T-cell (primary cell): ENCODE measurements around the gene SLC24A4. TPM values are rescaled to one million over a fixed set of nuclear protein-coding genes. Genes with fewer than 3 reads are reported as not detected.

ENCODE experiments used
- ATAC-seq, 4 experiments: fragments of 200-7000 bp in 3 of 4; fragments of 150-1000 bp in 1 of 4; cut with Tn5 transposase; replicated peaks in 1 of 4; 1 replicate in 3 of 4; 2 replicates in 1 of 4; pipeline ENCODE4 v1.10.0; 2021; ENCODE audit warnings: moderate library complexity in 3 of 4, mild to moderate bottlenecking in 2 of 4, moderate number of reproducible peaks in 1 of 4
- CTCF ChIA-PET, 2 donors: fragments of 300-600 bp; sonication (Branson Sonifier 250); formaldehyde crosslinking; loops; one replicate each; lab custom pipeline; 2022; ENCODE audit warnings: antibody characterized with exemption in 2 of 2; lab: Charles Lee
- POLR2A ChIA-PET, 2 donors: fragments of 300-600 bp; sonication (Branson Sonifier 250); formaldehyde crosslinking; loops; one replicate each; lab custom pipeline; 2022; ENCODE audit warnings: antibody characterized with exemption in 2 of 2; lab: Charles Lee
- DNase-seq, 35 experiments: peaks; one replicate each; pipeline versions ENCODE4 v3.0.0 to v3.0.0-alpha.2; 2013 to 2023
- H3K27ac ChIP-seq: one replicate; pipeline ENCODE4 v1.5.1; 2013; ENCODE audit warnings: low read length
- H3K27me3 ChIP-seq, 2 experiments: replicated peaks in 1 of 2; 1 replicate in 1 of 2; 2 replicates in 1 of 2; pipeline versions ENCODE4 v1.6.1 to v1.7.0; 2013; ENCODE audit warnings: low read length in 1 of 2, mixed read lengths in 1 of 2; ENCODE audit not compliant: control insufficient read depth in 2 of 2, insufficient read depth in 2 of 2; ENCODE audit errors: extremely low read depth in 1 of 2
- H3K36me3 ChIP-seq, 2 donors: 1 replicate in 1 of 2; 2 replicates in 1 of 2; pipeline versions ENCODE4 v1.6.1 to v1.7.0; 2013; ENCODE audit warnings: low read length in 1 of 2; ENCODE audit not compliant: control insufficient read depth in 2 of 2, insufficient read depth in 1 of 2; ENCODE audit errors: extremely low read depth in 1 of 2
- H3K4me1 ChIP-seq, 2 experiments: 1 replicate in 1 of 2; 2 replicates in 1 of 2; pipeline versions ENCODE4 v1.6.1 to v1.7.0; 2013; ENCODE audit warnings: low read length in 2 of 2, mixed read lengths in 1 of 2; ENCODE audit not compliant: insufficient read depth in 2 of 2, control insufficient read depth in 1 of 2; ENCODE audit errors: extremely low read depth in 1 of 2
- H3K4me3 ChIP-seq, 2 donors: 1 replicate in 1 of 2; 2 replicates in 1 of 2; pipeline versions ENCODE4 v1.5.1 to v1.7.0; 2013; ENCODE audit warnings: mild to moderate bottlenecking in 2 of 2, low read length in 1 of 2, moderate library complexity in 1 of 2; ENCODE audit not compliant: control insufficient read depth in 1 of 2; ENCODE audit errors: extremely low read depth in 1 of 2
- H3K9me3 ChIP-seq: 2 replicates; pipeline ENCODE4 v1.7.0; 2013
- H3K27ac Mint-ChIP-seq, 2 donors: one replicate each; pipeline ENCODE4 v1.8.0; 2020 to 2021; ENCODE audit warnings: mild to moderate bottlenecking in 2 of 2, mixed read lengths in 2 of 2
- H3K27me3 Mint-ChIP-seq, 2 donors: one replicate each; pipeline ENCODE4 v1.8.0; 2021 to 2022; ENCODE audit warnings: mixed read lengths in 2 of 2
- H3K36me3 Mint-ChIP-seq: one replicate; pipeline ENCODE4 v1.8.0; 2021; ENCODE audit warnings: mixed read lengths
- H3K4me1 Mint-ChIP-seq, 3 donors: one replicate each; pipeline ENCODE4 v1.8.0; 2020 to 2022; ENCODE audit warnings: mixed read lengths in 3 of 3, mild to moderate bottlenecking in 1 of 3
- H3K4me3 Mint-ChIP-seq, 3 donors: one replicate each; pipeline ENCODE4 v1.8.0; 2020 to 2022; ENCODE audit warnings: mild to moderate bottlenecking in 3 of 3, mixed read lengths in 3 of 3, moderate library complexity in 3 of 3
- H3K9me3 Mint-ChIP-seq, 3 donors: one replicate each; pipeline ENCODE4 v1.8.0; 2020 to 2022; ENCODE audit warnings: mixed read lengths in 3 of 3
- WGBS: methylation state at CpG from one replicate; pipeline ENCODE4 v1.1.5; 2013; ENCODE audit warnings: missing lambda C conversion rate; ENCODE audit not compliant: insufficient coverage; 5-methylcytosine and 5-hydroxymethylcytosine counted together
- total RNA-seq, 35 experiments: library from RNA in 6 of 35; stranded (reverse) in 6 of 35; fragments of 120-200 nt in 1 of 35; gene quantifications; one replicate each; pipeline versions ENCODE4 v1.2.1 to v1.2.4 and lab custom pipeline; 2013 to 2026

Gene SLC24A4
- total RNA-seq, 5 donors from 2014 or later (not counting 1 experiment from before 2014, with no cell fraction given): 0.14 to 0.15 TPM; not detected in 3

- WGBS: 92% methylated on average over 9 of the region's 11 CpGs
- ATAC-seq: no peak
- POLR2A ChIA-PET: no interaction called here
Measured at GRCh38 chr14:92315050-92315805, 7.7 kb upstream of the SLC24A4 start.

GRCh38 chr14:92316176-92316575 lies 6.8 kb upstream of the SLC24A4 start:
- no peak for ATAC-seq
- Mint-ChIP-seq H3K9me3 (peaks cover 0 to 7% (median 4%) of the 10 kb centered on the region in 3 donors), H3K36me3 (no peaks in the 10 kb centered on the region), H3K4me1 (no peaks in the 10 kb centered on the region), H3K4me3 (no peak overlapping the region), H3K27ac (no peak overlapping the region), H3K27me3 (peaks cover 19 to 24% of the 10 kb centered on the region in 2 donors)
- CTCF ChIA-PET: interaction anchor here (0.6 kb wide), 2 partner anchors 664 to 1131 kb away, joined by 3 to 4 read pairs; no protein-coding TSS in a partner anchor
- Histone ChIP-seq H3K36me3 (no peaks in the 10 kb centered on the region), H3K9me3 (no peaks in the 10 kb centered on the region), H3K4me3 (no peak overlapping the region), H3K27ac (no peak overlapping the region), H3K27me3 (peaks cover 3 to 15% of the 10 kb centered on the region in 2 experiments), H3K4me1 (no peaks in the 10 kb centered on the region)
- POLR2A ChIA-PET: no interaction called here
- no peak for DNase-seq
- WGBS: 50% methylated on average over 4 of the region's 4 CpGs

More at GRCh38 chr14:92315050-92315805, 7.7 kb upstream of the SLC24A4 start:
- H3K9me3 Mint-ChIP-seq: peaks cover 0 to 7% (median 4%) of the 10 kb centered on the region in 3 donors
- Histone ChIP-seq H3K27ac (no peak overlapping the region), H3K36me3 (no peaks in the 10 kb centered on the region), H3K27me3 (peaks cover 0 to 10% of the 10 kb centered on the region in 2 experiments), H3K4me1 (no peaks in the 10 kb centered on the region), H3K4me3 (no peak overlapping the region), H3K9me3 (no peaks in the 10 kb centered on the region)
- no peaks in the 10 kb centered on the region for H3K36me3 Mint-ChIP-seq
- no peak overlapping the region for H3K27ac Mint-ChIP-seq
- H3K4me3 Mint-ChIP-seq: no peak overlapping the region
- H3K27me3 Mint-ChIP-seq: peaks cover 16 to 21% of the 10 kb centered on the region in 2 donors
- DNase-seq: no peak
- CTCF ChIA-PET: no interaction called here
- H3K4me1 Mint-ChIP-seq: no peaks in the 10 kb centered on the region

- ATAC-seq: no peak
- Histone ChIP-seq H3K9me3 (no peaks in the 10 kb centered on the region), H3K4me1 (no peaks in the 10 kb centered on the region), H3K27ac (no peak overlapping the region), H3K27me3 (peaks cover 6 to 18% of the 10 kb centered on the region in 2 experiments), H3K36me3 (no peaks in the 10 kb centered on the region), H3K4me3 (no peak overlapping the region)
- POLR2A ChIA-PET: no interaction called here
- no peak for DNase-seq
- CTCF ChIA-PET: interaction anchor here (0.6 to 1.1 kb wide), 2 partner anchors 13 to 254 kb away, joined by 3 read pairs; no protein-coding TSS in a partner anchor
- H3K4me3 Mint-ChIP-seq: no peak overlapping the region
- H3K4me1 Mint-ChIP-seq: peaks cover 0 to under 1% (median 0%) of the 10 kb centered on the region in 3 donors
- no peak overlapping the region for H3K27ac Mint-ChIP-seq
- peaks cover 0 to 7% (median 4%) of the 10 kb centered on the region in 3 donors for H3K9me3 Mint-ChIP-seq
- no peaks in the 10 kb centered on the region for H3K36me3 Mint-ChIP-seq
- peaks cover 25 to 31% of the 10 kb centered on the region in 2 donors for H3K27me3 Mint-ChIP-seq
- WGBS: no CpG with 5 or more reads among the region's 6 CpGs
Measured at GRCh38 chr14:92316937-92317336, 6.0 kb upstream of the SLC24A4 start.

- 74% methylated on average over 3 of the region's 5 CpGs for WGBS
- CTCF ChIA-PET: interaction anchor here (0.6 to 1.1 kb wide), 2 partner anchors 14 to 253 kb away, joined by 3 read pairs; no protein-coding TSS in a partner anchor
- ATAC-seq: no peak
Measured at GRCh38 chr14:92317511-92317910, 5.5 kb upstream of the SLC24A4 start.

GRCh38 chr14:92321701-92322100 lies 1.3 kb upstream of the SLC24A4 start:
- H3K27me3 Mint-ChIP-seq: peaks cover 46 to 68% of the 10 kb centered on the region in 2 donors
- WGBS: 72% methylated on average over 4 of the region's 6 CpGs
- no peaks in the 10 kb centered on the region for H3K36me3 Mint-ChIP-seq
- ATAC-seq (no peak), DNase-seq (no peak)
- Histone ChIP-seq H3K4me1 (peaks cover 0 to 12% of the 10 kb centered on the region in 2 experiments), H3K4me3 (no peak overlapping the region), H3K36me3 (no peaks in the 10 kb centered on the region), H3K9me3 (no peaks in the 10 kb centered on the region), H3K27ac (no peak overlapping the region), H3K27me3 (peaks cover 12 to 42% of the 10 kb centered on the region in 2 experiments)
- peak overlapping the region in 1 of 2 donors; percentile 17 for H3K27ac Mint-ChIP-seq
- CTCF ChIA-PET: no interaction called here
- no peak overlapping the region for H3K4me3 Mint-ChIP-seq
- peaks cover 0 to 12% (median 7%) of the 10 kb centered on the region in 3 donors for H3K4me1 Mint-ChIP-seq
- POLR2A ChIA-PET: no interaction called here
- H3K9me3 Mint-ChIP-seq: peaks cover 0 to 7% (median 4%) of the 10 kb centered on the region in 3 donors

More at GRCh38 chr14:92317511-92317910, 5.5 kb upstream of the SLC24A4 start:
- H3K9me3 Mint-ChIP-seq: peaks cover 0 to 7% (median 4%) of the 10 kb centered on the region in 3 donors
- no peak overlapping the region for H3K27ac Mint-ChIP-seq
- DNase-seq: no peak
- no peaks in the 10 kb centered on the region for H3K36me3 ChIP-seq
- H3K4me3 ChIP-seq: no peak overlapping the region
- no peaks in the 10 kb centered on the region for H3K36me3 Mint-ChIP-seq
- H3K27me3 Mint-ChIP-seq: peaks cover 27 to 36% of the 10 kb centered on the region in 2 donors
- H3K9me3 ChIP-seq: no peaks in the 10 kb centered on the region
- H3K4me1 Mint-ChIP-seq: peaks cover 0 to 5% (median 3%) of the 10 kb centered on the region in 3 donors
- POLR2A ChIA-PET: no interaction called here
- H3K4me3 Mint-ChIP-seq: no peak overlapping the region
- no peaks in the 10 kb centered on the region for H3K4me1 ChIP-seq
- H3K27me3 ChIP-seq: peaks cover 8 to 23% of the 10 kb centered on the region in 2 experiments
- H3K27ac ChIP-seq: no peak overlapping the region

- Histone ChIP-seq H3K4me1 (peaks cover 0 to 12% of the 10 kb centered on the region in 2 experiments), H3K27ac (no peak overlapping the region), H3K27me3 (peaks cover 12 to 47% of the 10 kb centered on the region in 2 experiments), H3K9me3 (no peaks in the 10 kb centered on the region), H3K4me3 (no peak overlapping the region), H3K36me3 (no peaks in the 10 kb centered on the region)
- Mint-ChIP-seq H3K27ac (no peak overlapping the region), H3K36me3 (no peaks in the 10 kb centered on the region), H3K4me3 (peak overlapping the region in 1 of 3 donors; percentile 68), H3K27me3 (peaks cover 48 to 69% of the 10 kb centered on the region in 2 donors), H3K4me1 (peaks cover 0 to 12% (median 7%) of the 10 kb centered on the region in 3 donors), H3K9me3 (no peaks in the 10 kb centered on the region)
- POLR2A ChIA-PET: interaction anchor here in 1 of 2 donors (0.6 kb wide), 1 partner anchor 392 kb away, joined by 8 read pairs; no protein-coding TSS in a partner anchor
- CTCF ChIA-PET: no interaction called here
- ATAC-seq (no peak), DNase-seq (no peak)
- WGBS: 20% methylated on average over 12 of the region's 23 CpGs
Measured at GRCh38 chr14:92322516-92322915, 449 bp upstream of the SLC24A4 start.
